Mesendoderm (in vitro differentiated cells): ENCODE measurements around the gene SYT2.

Source experiments
- DNase-seq: peaks from one replicate; pipeline ENCODE4 v3.0.0; 2013
- H2AK5ac ChIP-seq: 2 replicates; pipeline ENCODE4 v1.6.1; 2013; ENCODE audit warnings: low read length, inconsistent platforms
- H2BK120ac ChIP-seq: 2 replicates; pipeline ENCODE4 v1.6.1; 2013; ENCODE audit warnings: low read depth, mild to moderate bottlenecking, low read length, moderate library complexity, mixed read lengths
- H2BK15ac ChIP-seq: replicated peaks from 2 replicates; pipeline ENCODE4 v1.6.1; 2013; ENCODE audit warnings: low read depth, mild to moderate bottlenecking, moderate library complexity
- H2BK5ac ChIP-seq: 2 replicates; pipeline ENCODE4 v1.6.1; 2013; ENCODE audit warnings: low read length, inconsistent platforms
- H3K18ac ChIP-seq: 2 replicates; pipeline ENCODE4 v1.6.1; 2013; ENCODE audit warnings: mild to moderate bottlenecking, low read length, mixed read lengths
- H3K23ac ChIP-seq: one replicate; pipeline ENCODE4 v1.6.1; 2013; ENCODE audit warnings: low read length
- H3K27ac ChIP-seq: 2 replicates; pipeline ENCODE4 v1.5.1; 2013; ENCODE audit warnings: low read depth, mild to moderate bottlenecking, inconsistent platforms, low read length, moderate library complexity
- H3K27me3 ChIP-seq: 2 replicates; pipeline ENCODE4 v1.6.1; 2013; ENCODE audit warnings: low read length, control low read depth, mild to moderate bottlenecking, inconsistent platforms; ENCODE audit not compliant: insufficient read depth, poor library complexity
- H3K36me3 ChIP-seq: 2 replicates; pipeline ENCODE4 v1.6.1; 2013; ENCODE audit warnings: low read length, inconsistent platforms; ENCODE audit not compliant: control insufficient read depth, insufficient read depth
- H3K4ac ChIP-seq: one replicate; pipeline ENCODE4 v1.6.1; 2013; ENCODE audit warnings: low read depth, mild to moderate bottlenecking, low read length, moderate library complexity
- H3K4me1 ChIP-seq: 2 replicates; pipeline ENCODE4 v1.6.1; 2013; ENCODE audit warnings: low read depth, low read length, inconsistent platforms; ENCODE audit not compliant: control insufficient read depth
- H3K4me2 ChIP-seq: 2 replicates; pipeline ENCODE4 v1.6.1; 2013; ENCODE audit warnings: low read length
- H3K4me3 ChIP-seq: 2 replicates; pipeline ENCODE4 v1.5.1; 2013; ENCODE audit warnings: mild to moderate bottlenecking, low read length
- H3K56ac ChIP-seq: one replicate; pipeline ENCODE4 v1.6.1; 2013; ENCODE audit warnings: low read length
- H3K79me1 ChIP-seq: 2 replicates; pipeline ENCODE4 v1.6.1; 2013; ENCODE audit warnings: low read length, inconsistent platforms
- H3K79me2 ChIP-seq: 2 replicates; pipeline ENCODE4 v1.6.1; 2013; ENCODE audit warnings: mild to moderate bottlenecking, low read length; ENCODE audit not compliant: control insufficient read depth, insufficient read depth
- H3K9ac ChIP-seq: 2 replicates; pipeline ENCODE4 v1.6.1; 2013; ENCODE audit warnings: low read length, inconsistent platforms
- H4K5ac ChIP-seq: one replicate; pipeline ENCODE4 v1.6.1; 2013; ENCODE audit warnings: low read length
- H4K8ac ChIP-seq: one replicate; pipeline ENCODE4 v1.6.1; 2013; ENCODE audit warnings: low read depth, mild to moderate bottlenecking, control low read depth, low read length, moderate library complexity
- whole genome bisulfite sequencing: extraction: QIAGEN DNeasy Blood & Tissue Kit; methylation state at CpG from one replicate; pipeline ENCODE4 v1.1.7; 2013; ENCODE audit warnings: low lambda C conversion rate, missing lambda C conversion rate; ENCODE audit not compliant: insufficient coverage; ENCODE audit errors: extremely low coverage; 5-methylcytosine and 5-hydroxymethylcytosine counted together

SYT2 gene

DNA sequence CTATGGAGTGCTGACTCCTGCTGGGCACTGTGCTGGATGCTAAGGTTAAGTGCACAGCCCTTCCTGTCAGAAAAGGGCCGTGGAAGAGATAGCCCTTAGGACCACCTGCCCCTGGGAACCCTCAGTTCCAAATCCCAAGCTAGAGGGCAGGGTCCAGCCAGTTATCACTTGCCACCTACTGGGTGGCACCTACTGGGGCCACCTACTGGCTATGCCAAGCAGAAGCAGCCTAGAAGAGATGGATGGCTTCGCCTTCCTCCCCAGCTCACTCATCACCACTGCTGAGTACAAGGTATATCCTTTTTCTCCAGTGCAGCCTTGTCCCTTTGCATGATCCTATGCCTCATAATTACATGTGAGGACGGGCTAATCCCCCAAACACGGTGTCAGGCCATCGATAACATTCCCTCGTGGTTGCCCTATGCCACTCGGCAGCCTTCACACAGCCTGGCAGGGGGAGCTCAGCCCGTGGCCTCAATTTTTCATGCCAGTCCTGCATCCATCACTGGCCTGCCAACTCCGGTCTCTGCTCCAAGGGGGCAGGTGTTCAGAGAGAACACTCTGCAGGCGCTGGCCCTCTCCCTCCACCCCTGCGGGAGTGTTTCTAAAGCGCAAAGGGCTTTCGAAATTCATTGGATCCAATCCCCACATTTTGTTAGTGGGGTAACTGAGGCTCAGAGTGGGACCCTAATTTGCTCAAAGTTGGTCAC is 49.0 kb downstream of the SYT2 start:
- no peaks in the 10 kb centered on the region for H3K4me1 ChIP-seq
- H3K23ac ChIP-seq, result no peak overlapping the region
- no peak overlapping the region for H2BK5ac ChIP-seq
- no peaks in the 10 kb centered on the region for H3K36me3 ChIP-seq
- no peaks in the 10 kb centered on the region for H3K79me1 ChIP-seq
- no peak overlapping the region for H3K56ac ChIP-seq
- no CpG with 5 or more reads among the region's 13 CpGs for WGBS
- no peak overlapping the region for H2BK15ac ChIP-seq
- no peak overlapping the region for H3K9ac ChIP-seq
- no peak for DNase-seq
- no peak overlapping the region for H3K27ac ChIP-seq
- no peak overlapping the region for H3K18ac ChIP-seq
- no peak overlapping the region for H3K4ac ChIP-seq
- no peak overlapping the region for H3K4me3 ChIP-seq
- no peak overlapping the region for H3K4me2 ChIP-seq
- no peak overlapping the region for H4K8ac ChIP-seq
- H4K5ac ChIP-seq, result no peak overlapping the region
- no peaks in the 10 kb centered on the region for H3K27me3 ChIP-seq
- H3K79me2 ChIP-seq, result no peaks in the 10 kb centered on the region
- no peak overlapping the region for H2BK120ac ChIP-seq
- H2AK5ac ChIP-seq, result no peak overlapping the region

DNA sequence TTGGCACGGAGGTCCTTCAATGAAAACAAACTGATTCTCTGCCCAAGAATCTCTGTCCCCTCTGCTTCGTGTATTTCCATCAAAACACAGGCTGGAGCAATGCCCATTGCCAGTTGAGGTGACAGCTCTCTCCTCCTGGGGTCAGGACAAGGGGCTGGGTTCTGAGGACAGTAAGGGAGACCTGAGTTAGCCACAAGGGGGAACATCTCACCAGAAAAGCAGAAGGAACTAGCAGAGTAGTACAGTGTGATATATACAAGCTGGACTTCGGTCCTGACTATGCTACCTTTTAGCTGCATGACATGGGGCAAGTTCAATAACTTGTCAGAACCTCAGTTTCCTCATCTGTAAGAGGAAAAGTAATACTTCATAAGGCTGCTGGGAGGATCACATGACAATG is 50.3 kb downstream of the SYT2 start:
- Histone ChIP-seq H3K4me2 (no peak overlapping the region), H2BK15ac (no peak overlapping the region), H3K56ac (no peak overlapping the region), H3K4ac (no peak overlapping the region), H3K36me3 (no peaks in the 10 kb centered on the region), H3K18ac (no peak overlapping the region), H3K4me1 (no peaks in the 10 kb centered on the region), H2AK5ac (no peak overlapping the region), H3K23ac (no peak overlapping the region), H2BK5ac (no peak overlapping the region), H3K4me3 (no peak overlapping the region), H4K8ac (no peak overlapping the region), H3K27me3 (no peaks in the 10 kb centered on the region), H3K79me1 (no peaks in the 10 kb centered on the region), H3K27ac (no peak overlapping the region), H3K9ac (no peak overlapping the region), H4K5ac (no peak overlapping the region), H3K79me2 (no peaks in the 10 kb centered on the region), H2BK120ac (no peak overlapping the region)
- no CpG with 5 or more reads among the region's 3 CpGs for whole genome bisulfite sequencing
- DNase-seq, result no peak

DNA sequence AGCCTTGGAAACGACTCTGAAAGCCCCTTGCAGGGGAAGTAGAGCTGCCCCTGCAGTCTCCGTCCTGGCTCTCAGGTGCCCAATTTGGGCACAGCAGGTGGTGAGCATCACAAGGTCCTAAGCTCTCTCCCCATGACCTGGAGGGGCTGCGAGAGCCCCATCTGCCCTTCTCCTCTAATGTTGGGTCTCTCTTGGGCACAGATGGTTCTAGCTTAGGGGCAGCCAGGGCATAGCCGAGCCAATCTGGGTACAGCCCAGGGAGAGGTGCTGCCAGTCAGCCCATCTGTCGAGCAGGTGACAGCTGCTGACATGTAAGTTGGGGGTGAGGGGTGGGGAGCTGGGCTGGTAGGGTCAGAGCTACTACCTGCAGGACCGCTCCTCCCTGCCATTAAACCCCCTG is 50.7 kb downstream of the SYT2 start:
- Histone ChIP-seq H2BK120ac (no peak overlapping the region), H3K4ac (no peak overlapping the region), H3K27me3 (no peaks in the 10 kb centered on the region), H3K56ac (no peak overlapping the region), H3K18ac (no peak overlapping the region), H3K23ac (no peak overlapping the region), H2BK5ac (no peak overlapping the region), H3K36me3 (no peaks in the 10 kb centered on the region), H3K4me3 (no peak overlapping the region), H4K5ac (no peak overlapping the region), H3K79me2 (no peaks in the 10 kb centered on the region), H3K9ac (no peak overlapping the region), H3K4me1 (no peaks in the 10 kb centered on the region), H3K79me1 (no peaks in the 10 kb centered on the region), H3K27ac (no peak overlapping the region), H2BK15ac (no peak overlapping the region), H3K4me2 (no peak overlapping the region), H2AK5ac (no peak overlapping the region), H4K8ac (no peak overlapping the region)
- no CpG with 5 or more reads among the region's 6 CpGs for WGBS
- no peak for DNase-seq

DNA sequence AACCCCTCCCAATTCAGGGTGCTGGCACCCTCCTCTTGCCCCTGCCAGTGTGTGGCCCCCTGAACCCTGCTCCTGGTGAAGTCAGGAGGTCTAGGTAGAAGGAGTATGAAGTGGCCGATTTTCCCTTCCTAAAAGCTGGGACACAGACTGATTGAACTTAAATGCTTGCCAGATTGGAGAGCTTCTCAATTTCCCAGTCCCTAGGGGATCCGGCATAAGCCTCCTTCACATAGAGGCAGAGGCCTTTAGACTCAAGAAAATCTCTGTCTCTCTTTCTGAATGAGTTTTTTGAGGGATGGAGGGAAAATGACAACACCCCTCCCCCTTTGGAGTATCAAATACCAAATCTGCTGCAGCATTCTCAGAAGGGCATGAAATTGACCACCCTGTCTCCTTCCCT is 51.5 kb downstream of the SYT2 start:
- Histone ChIP-seq H3K23ac (no peak overlapping the region), H3K27ac (no peak overlapping the region), H3K4me1 (no peaks in the 10 kb centered on the region), H2BK120ac (no peak overlapping the region), H3K4me3 (no peak overlapping the region), H3K79me1 (no peaks in the 10 kb centered on the region), H2BK15ac (no peak overlapping the region), H2BK5ac (no peak overlapping the region), H3K18ac (no peak overlapping the region), H3K4ac (no peak overlapping the region), H4K5ac (no peak overlapping the region), H3K79me2 (no peaks in the 10 kb centered on the region), H3K36me3 (no peaks in the 10 kb centered on the region), H3K27me3 (no peaks in the 10 kb centered on the region), H3K56ac (no peak overlapping the region), H4K8ac (no peak overlapping the region), H3K4me2 (no peak overlapping the region), H3K9ac (no peak overlapping the region), H2AK5ac (no peak overlapping the region)
- DNase-seq, result no peak
- WGBS, result no CpG with 5 or more reads among the region's 2 CpGs

DNA sequence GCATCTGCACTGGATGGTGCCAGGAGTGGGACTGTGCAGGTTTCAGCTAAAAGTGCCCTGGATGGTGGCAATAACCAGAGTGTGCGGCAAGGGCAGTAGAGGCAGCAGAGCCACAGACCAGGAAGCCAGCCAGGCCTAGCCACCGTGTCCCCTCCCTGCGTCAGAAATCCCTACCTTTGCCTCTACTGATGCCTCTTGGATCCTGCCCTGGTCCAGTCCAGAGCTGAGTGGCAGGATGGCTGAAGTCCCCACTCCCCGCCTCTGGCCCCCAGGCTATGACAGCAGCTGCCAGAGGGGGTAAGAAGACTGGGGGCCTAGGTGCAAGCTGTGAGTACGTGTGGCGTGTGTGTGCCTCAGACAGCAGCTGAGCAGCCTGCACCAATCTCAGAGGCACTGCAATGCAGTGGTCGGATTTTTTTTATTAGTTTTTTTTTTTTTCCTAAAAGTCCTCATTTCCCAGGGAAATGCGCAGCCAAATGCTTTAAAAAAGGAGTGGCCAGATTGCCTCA is 51.9 kb downstream of the SYT2 start:
- Histone ChIP-seq H3K79me2 (no peaks in the 10 kb centered on the region), H2AK5ac (no peak overlapping the region), H3K56ac (no peak overlapping the region), H2BK120ac (no peak overlapping the region), H4K8ac (no peak overlapping the region), H3K27ac (no peak overlapping the region), H3K4ac (no peak overlapping the region), H3K23ac (no peak overlapping the region), H3K27me3 (no peaks in the 10 kb centered on the region), H3K4me2 (no peak overlapping the region), H3K9ac (no peak overlapping the region), H3K36me3 (no peaks in the 10 kb centered on the region), H3K4me1 (no peaks in the 10 kb centered on the region), H3K4me3 (no peak overlapping the region), H4K5ac (no peak overlapping the region), H3K18ac (no peak overlapping the region), H3K79me1 (no peaks in the 10 kb centered on the region), H2BK15ac (no peak overlapping the region), H2BK5ac (no peak overlapping the region)
- WGBS, result no CpG with 5 or more reads among the region's 8 CpGs
- DNase-seq, result no peak
